ENCODE results near the gene FITM1.

- TF ChIP-seq CTCF (IDR thresholded peaks at IDR 0.05; ENCODE audit: extremely low read depth in 1 of 2, insufficient read depth in 1 of 2, low read depth in 1 of 2, low read length in 2 of 2) (no peak), GATA2 (IDR thresholded peaks at IDR 0.05; ENCODE audit: insufficient read depth, insufficient read length, low read depth, low read length) (no peak), POLR2A (IDR thresholded peaks at IDR 0.05; ENCODE audit: low read depth, low read length) (no peak)
These were observed 8.9 kb downstream of the FITM1 start for GRCh38 chr14:24139272-24139934.
